Testis (tissue), 2 donors: ENCODE data around the gene ZSCAN5A.

Source experiments
- POLR2A ChIP-seq: fragments of 450-650 bp; IDR thresholded peaks from one replicate; pipeline ENCODE4 v1.6.1; 2017; ENCODE audit warnings: antibody characterized with exemption, mild to moderate bottlenecking, moderate library complexity
- TF ChIP-seq, protein P1 (sequence below), 3 experiments: fragments of 450-650 bp in 2 of 3; fragments of 200-600 bp in 1 of 3; sonication (generic) in 1 of 3; IDR thresholded peaks; one replicate each; pipeline ENCODE4 v1.5.1; 2016 to 2019; ENCODE audit warnings: antibody characterized with exemption in 3 of 3, mild to moderate bottlenecking in 2 of 3, moderate library complexity in 1 of 3

DNA sequence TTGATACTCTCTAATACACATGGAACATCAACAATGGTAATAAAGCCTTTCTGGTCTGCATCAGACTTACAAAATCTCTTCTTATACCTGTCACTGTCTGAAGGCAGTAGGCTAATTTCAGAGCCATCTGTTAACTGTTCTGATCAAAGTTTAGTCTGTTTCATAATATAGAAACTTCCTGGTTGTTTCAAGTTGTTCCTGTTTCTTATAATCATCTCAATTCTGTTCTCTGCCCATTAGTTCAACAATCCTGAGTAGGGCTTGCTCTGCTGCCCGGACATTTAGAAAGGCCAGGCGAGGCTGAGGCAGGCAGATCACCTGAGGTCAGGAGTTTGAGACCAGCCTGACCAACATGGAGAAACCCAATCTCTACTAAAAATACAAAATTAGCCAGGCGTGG lies 5.4 kb upstream of the ZSCAN5A start:
- TF ChIP-seq, protein P1, sequence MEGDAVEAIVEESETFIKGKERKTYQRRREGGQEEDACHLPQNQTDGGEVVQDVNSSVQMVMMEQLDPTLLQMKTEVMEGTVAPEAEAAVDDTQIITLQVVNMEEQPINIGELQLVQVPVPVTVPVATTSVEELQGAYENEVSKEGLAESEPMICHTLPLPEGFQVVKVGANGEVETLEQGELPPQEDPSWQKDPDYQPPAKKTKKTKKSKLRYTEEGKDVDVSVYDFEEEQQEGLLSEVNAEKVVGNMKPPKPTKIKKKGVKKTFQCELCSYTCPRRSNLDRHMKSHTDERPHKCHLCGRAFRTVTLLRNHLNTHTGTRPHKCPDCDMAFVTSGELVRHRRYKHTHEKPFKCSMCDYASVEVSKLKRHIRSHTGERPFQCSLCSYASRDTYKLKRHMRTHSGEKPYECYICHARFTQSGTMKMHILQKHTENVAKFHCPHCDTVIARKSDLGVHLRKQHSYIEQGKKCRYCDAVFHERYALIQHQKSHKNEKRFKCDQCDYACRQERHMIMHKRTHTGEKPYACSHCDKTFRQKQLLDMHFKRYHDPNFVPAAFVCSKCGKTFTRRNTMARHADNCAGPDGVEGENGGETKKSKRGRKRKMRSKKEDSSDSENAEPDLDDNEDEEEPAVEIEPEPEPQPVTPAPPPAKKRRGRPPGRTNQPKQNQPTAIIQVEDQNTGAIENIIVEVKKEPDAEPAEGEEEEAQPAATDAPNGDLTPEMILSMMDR (IDR thresholded peaks at IDR 0.05), result no peak
- TF ChIP-seq POLR2A, result no peak
